K562 (cell line): ENCODE measurements around the gene KAT7. TPM values are rescaled to one million over a fixed set of nuclear protein-coding genes. Genes with fewer than 3 reads are reported as not detected.

Experiments
- AFF4 ChIP-seq: sonication (generic); formaldehyde crosslinking; IDR thresholded peaks from 2 replicates; pipeline ENCODE4 v1.8.0; 2023; ENCODE audit warnings: mild to moderate bottlenecking, missing genetic modification reagents
- E2F3 ChIP-seq: fragments of 250-450 bp; sonication (Bioruptor Pico); IDR thresholded peaks from 2 replicates; pipeline ENCODE4 v1.4.0; 2020; ENCODE audit warnings: mild to moderate bottlenecking
- ELF2 ChIP-seq: fragments of 250-450 bp; sonication (Bioruptor Pico); IDR thresholded peaks from 2 replicates; pipeline ENCODE4 v1.5.0; 2021; ENCODE audit warnings: mild to moderate bottlenecking
- HDAC1 ChIP-seq, 2 experiments: fragments of 450-650 bp; IDR thresholded peaks; 2 replicates each; pipeline ENCODE4 v1.6.1; 2016 to 2017; ENCODE audit warnings: inconsistent platforms in 1 of 2, mild to moderate bottlenecking in 1 of 2, moderate library complexity in 1 of 2
- HNRNPUL1 ChIP-seq: fragments of 200-400 bp; formaldehyde crosslinking; IDR thresholded peaks from 2 replicates; pipeline ENCODE4 v1.6.1; 2017; ENCODE audit warnings: low read length
- KLF6 ChIP-seq: fragments of 250-450 bp; sonication (Bioruptor Pico); IDR thresholded peaks from 2 replicates; pipeline ENCODE4 v1.4.0; 2020; ENCODE audit warnings: mild to moderate bottlenecking, moderate library complexity, borderline replicate concordance
- LARP7 ChIP-seq: fragments of 450-650 bp; IDR thresholded peaks from 2 replicates; pipeline ENCODE4 v1.6.1; 2016
- PBX2 ChIP-seq, 2 experiments: IDR thresholded peaks in 1 of 2; conservative IDR thresholded peaks in 1 of 2; 2 replicates each; pipeline ENCODE4 v1.6.1; 2016; ENCODE audit warnings: low read depth in 2 of 2, mild to moderate bottlenecking in 1 of 2, missing compliant biosample characterization in 1 of 2, missing genetic modification characterization in 1 of 2, moderate library complexity in 1 of 2
- RBM14 ChIP-seq: fragments of 200-400 bp; formaldehyde crosslinking; IDR thresholded peaks from 2 replicates; pipeline ENCODE4 v1.6.1; 2018; ENCODE audit warnings: low read depth, mild to moderate bottlenecking, low read length, moderate library complexity, borderline replicate concordance; ENCODE audit not compliant: insufficient read depth
- SMAD4 ChIP-seq: fragments of 250-450 bp; sonication (Bioruptor Pico); conservative IDR thresholded peaks from 2 replicates; pipeline ENCODE4 v1.8.0; 2021; ENCODE audit warnings: inconsistent platforms, mild to moderate bottlenecking, moderate library complexity
- TRIM25 ChIP-seq: fragments of 450-650 bp; IDR thresholded peaks from 2 replicates; pipeline ENCODE4 v1.7.0; 2016; ENCODE audit warnings: borderline replicate concordance
- ZNF277 ChIP-seq: fragments of 250-450 bp; sonication (Bioruptor Pico); IDR thresholded peaks from 2 replicates; pipeline ENCODE4 v1.8.0; 2022; ENCODE audit warnings: inconsistent platforms, mild to moderate bottlenecking, moderate library complexity, borderline replicate concordance
- ZNF324 ChIP-seq: fragments of 250-450 bp; sonication (Bioruptor Pico); IDR thresholded peaks from 2 replicates; pipeline ENCODE4 v1.4.0; 2020; ENCODE audit warnings: mild to moderate bottlenecking
- ZNF449 ChIP-seq: fragments of 250-450 bp; sonication (Bioruptor Pico); IDR thresholded peaks from 2 replicates; pipeline ENCODE4 v1.8.0; 2022; ENCODE audit warnings: moderate library complexity, mild to moderate bottlenecking, inconsistent platforms
- polyA plus RNA-seq, 8 experiments: library from polyadenylated mRNA; depleted of rRNA in 4 of 8; stranded (reverse) in 5 of 8; unstranded in 3 of 8; fragments of >200 nt; fragmentation: Nextera tagmentation in 2 of 8; fragmentation: Illumina TruSeq in 1 of 8; extraction: Ambion mirVana in 2 of 8; extraction: Trizol in 1 of 8; gene quantifications; 2 replicates each; pipeline versions ENCODE4 v1.2.1 to v1.2.3, GENCODE V29; 2011 to 2014; ENCODE audit warnings: inconsistent platforms in 1 of 8, missing spikeins in 1 of 8
- total RNA-seq, 7 experiments: library from RNA; depleted of rRNA in 6 of 7; stranded (reverse); fragments of >200 nt in 6 of 7; fragmentation: Illumina TruSeq in 2 of 7; extraction: Trizol in 2 of 7; gene quantifications; 2 replicates each; pipeline versions ENCODE4 v1.2.1 to v1.2.3, GENCODE V29; 2011 to 2021; ENCODE audit warnings: low replicate concordance in 1 of 7

The KAT7 gene
- total and polyA plus RNA-seq, 9 of the 15 experiments (the other 6 are each of a cell fraction or from before 2014, with no cell fraction given) = 10.8 to 57.3 (median 34.8) TPM

GRCh38 chr17:49878931-49879904, 90.7 kb downstream of the KAT7 start (continued):
- TF ChIP-seq AFF4 (CRISPR knock-in tag) (no peak), HDAC1 (IDR thresholded peaks at IDR 0.05) (peak in 1 of 2 experiments; percentile 27; a peak in 1 of 4 replicates), ZNF324 (CRISPR knock-in tag) (no peak), KLF6 (CRISPR knock-in tag) (no peak), LARP7 (no peak), PBX2 (CRISPR knock-in tag; IDR thresholded peaks at IDR 0.05; ENCODE audit: low read depth) (no peak), PBX2 (tag; conservative IDR thresholded peaks at IDR 0.05; ENCODE audit: low read depth) (no peak), RBM14 (no peak), ZNF449 (CRISPR knock-in tag) (no peak), TRIM25 (no peak), E2F3 (CRISPR knock-in tag) (no peak), SMAD4 (CRISPR knock-in tag) (peak; percentile 34; the same call in 1 of the 2 replicates), ZNF277 (CRISPR knock-in tag) (no peak), HNRNPUL1 (no peak), ELF2 (CRISPR knock-in tag) (no peak)
